Measurements from ENCODE around the gene INPP1. TPM values are rescaled to one million over a fixed set of nuclear protein-coding genes. Genes with fewer than 3 reads are reported as not detected.

The INPP1 gene
- polyA plus RNA-seq, 1 of the 3 experiments (the other 2 are of a cell fraction): 6.4 TPM

GRCh38 chr2:190354003-190354690 lies 10.8 kb downstream of the INPP1 start:
- ChIA-PET CTCF (interaction anchor here (0.7 to 1.7 kb wide), 5 partner anchors 10 to 157 kb away, joined by 3 to 7 read pairs (median 3); partner anchors contain the start of gene HIBCH), POLR2A (no interaction called here)
- TF ChIP-seq FOSL2 (IDR thresholded peaks at IDR 0.05; ENCODE audit: borderline replicate concordance, low read depth) (no peak), MXI1 (IDR thresholded peaks at IDR 0.05; ENCODE audit: low read depth, low read length) (no peak), RXRA (IDR thresholded peaks at IDR 0.05; ENCODE audit: borderline replicate concordance, low read depth) (no peak), JUND (IDR thresholded peaks at IDR 0.05) (no peak), YY1 (IDR thresholded peaks at IDR 0.05; ENCODE audit: low read depth) (no peak), NRF1 (IDR thresholded peaks at IDR 0.05; ENCODE audit: low read depth, low read length) (no peak), SIN3A (IDR thresholded peaks at IDR 0.05; ENCODE audit: borderline replicate concordance, low read depth, low read length) (no peak), FOXJ3 (CRISPR knock-in tag; IDR thresholded peaks at IDR 0.05) (no peak), EP300 (IDR thresholded peaks at IDR 0.05; ENCODE audit: borderline replicate concordance in 1 of 2, low read depth in 1 of 2, low read length in 1 of 2) (no peak), GATA2 (CRISPR knock-in tag; IDR thresholded peaks at IDR 0.05) (no peak), SMC3 (IDR thresholded peaks at IDR 0.05; ENCODE audit: low read depth, low read length) (no peak), CTCF (IDR thresholded peaks at IDR 0.05) (no peak)
- WGBS (ENCODE audit: low lambda C conversion rate): 74% methylated on average over 12 of the region's 12 CpGs
- Histone ChIP-seq H3K9me2 (no peaks in the 10 kb centered on the region), H3K9ac (no peak overlapping the region), H3F3A (replicated peaks; ENCODE audit: insufficient read depth) (no peaks in the 10 kb centered on the region), H3K79me2 (ENCODE audit: insufficient read depth) (no peaks in the 10 kb centered on the region), H3K4me2 (no peak overlapping the region), H3K36me3 (replicated peaks in 1 of 2; ENCODE audit: control insufficient read depth in 1 of 2, insufficient read depth in 2 of 2, low read length in 1 of 2) (no peaks in the 10 kb centered on the region), H3K27ac (ENCODE audit: low read depth in 2 of 2, low read length in 1 of 2) (peak overlapping the region in 1 of 2 experiments; percentile 50; a peak in 2 of 4 replicates), H4K20me1 (ENCODE audit: insufficient read depth) (no peaks in the 10 kb centered on the region), H2AFZ (ENCODE audit: low read depth) (no peak overlapping the region), H3K9me3 (no peaks in the 10 kb centered on the region), H3K27me3 (ENCODE audit: insufficient read depth) (no peaks in the 10 kb centered on the region), H3K4me3 (ENCODE audit: low read depth in 2 of 2, low read length in 1 of 2) (no peak overlapping the region), H3K4me1 (ENCODE audit: control insufficient read depth in 1 of 2, insufficient read depth in 2 of 2, low read depth in 1 of 2, low read length in 1 of 2) (peaks cover 0 to 24% of the 10 kb centered on the region in 2 experiments; a peak in 2 of 4 replicates)
- DNase-seq: peak; percentile 25

- Histone ChIP-seq H3K79me2 (ENCODE audit: insufficient read depth) (no peaks in the 10 kb centered on the region), H3K4me1 (ENCODE audit: control insufficient read depth in 1 of 2, insufficient read depth in 2 of 2, low read depth in 1 of 2, low read length in 1 of 2) (peaks cover 0 to 29% of the 10 kb centered on the region in 2 experiments; a peak in 2 of 4 replicates), H3K36me3 (replicated peaks in 1 of 2; ENCODE audit: control insufficient read depth in 1 of 2, insufficient read depth in 2 of 2, low read length in 1 of 2) (no peaks in the 10 kb centered on the region), H3K9me2 (no peaks in the 10 kb centered on the region), H3K4me3 (ENCODE audit: low read depth in 2 of 2, low read length in 1 of 2) (no peak overlapping the region), H3K9me3 (no peaks in the 10 kb centered on the region), H3K4me2 (no peak overlapping the region), H3K9ac (no peak overlapping the region), H3F3A (replicated peaks; ENCODE audit: insufficient read depth) (no peaks in the 10 kb centered on the region), H3K27me3 (ENCODE audit: insufficient read depth) (no peaks in the 10 kb centered on the region), H3K27ac (ENCODE audit: low read depth in 2 of 2, low read length in 1 of 2) (no peak overlapping the region), H2AFZ (ENCODE audit: low read depth) (no peak overlapping the region), H4K20me1 (ENCODE audit: insufficient read depth) (no peaks in the 10 kb centered on the region)
- ChIA-PET CTCF (interaction anchor here (0.6 to 1.6 kb wide), 3 partner anchors 12 to 859 kb away, joined by 3 to 5 read pairs (median 3); partner anchors contain the start of gene INPP1), POLR2A (interaction anchor here (0.8 kb wide), 1 partner anchor 295 kb away, joined by 3 read pairs; no protein-coding TSS in a partner anchor)
- DNase-seq: no peak
- 91% methylated on average over 6 of the region's 6 CpGs for WGBS (ENCODE audit: low lambda C conversion rate)
- no peak for TF ChIP-seq TEAD4 (IDR thresholded peaks at IDR 0.05; ENCODE audit: borderline replicate concordance, insufficient read depth)
- no peak for TF ChIP-seq EZH2phosphoT487 (IDR thresholded peaks at IDR 0.05; ENCODE audit: borderline replicate concordance, low read depth)
- TF ChIP-seq RAD21 (IDR thresholded peaks at IDR 0.05; ENCODE audit: low read length): no peak
- TF ChIP-seq MAX (IDR thresholded peaks at IDR 0.05; ENCODE audit: low read depth): no peak
- TF ChIP-seq REST (IDR thresholded peaks at IDR 0.05; ENCODE audit: low read depth, low read length): no peak
- TF ChIP-seq FOXJ3 (CRISPR knock-in tag; IDR thresholded peaks at IDR 0.05): no peak
- TF ChIP-seq IRF3 (IDR thresholded peaks at IDR 0.05; ENCODE audit: low read depth, low read length): no peak
Measured at GRCh38 chr2:190355968-190356644, 12.7 kb downstream of the INPP1 start.
